Right lobe of liver (tissue), 6 donors: ENCODE results near the gene ACOT8. TPM values are rescaled to one million over a fixed set of nuclear protein-coding genes. Genes with fewer than 3 reads are reported as not detected.

Experiments used
- ATAC-seq, 4 donors: fragments of 200-7000 bp; cut with Tn5 transposase; one replicate each; pipeline ENCODE4 v1.9.1; 2020; ENCODE audit warnings: mild to moderate bottlenecking in 4 of 4, moderate library complexity in 4 of 4
- DNase-seq, 3 donors: peaks; one replicate each; pipeline ENCODE4 v3.0.0-alpha.2; 2020
- H3K27ac ChIP-seq, 3 donors: fragments of 200-600 bp; one replicate each; pipeline ENCODE4 v1.8.0; 2022
- H3K27me3 ChIP-seq, 2 donors: fragments of 200-600 bp; one replicate each; pipeline ENCODE4 v1.8.0; 2022
- H3K36me3 ChIP-seq, 4 donors: fragments of 200-600 bp; sonication (generic) in 1 of 4; one replicate each; pipeline versions ENCODE4 v1.5.1 to v1.8.0; 2017 to 2022; ENCODE audit warnings: control low read depth in 1 of 4
- H3K4me1 ChIP-seq, 4 donors: fragments of 200-600 bp; sonication (generic) in 1 of 4; one replicate each; pipeline versions ENCODE4 v1.5.1 to v1.8.0; 2017 to 2022; ENCODE audit warnings: control low read depth in 1 of 4
- H3K4me3 ChIP-seq, 3 donors: fragments of 200-600 bp; one replicate each; pipeline ENCODE4 v1.8.0; 2022
- H3K9me3 ChIP-seq, 4 donors: fragments of 200-600 bp; sonication (generic) in 1 of 4; one replicate each; pipeline versions ENCODE4 v1.5.1 to v1.8.0; 2017 to 2022; ENCODE audit warnings: control low read depth in 1 of 4
- CTCF ChIP-seq, 4 donors: fragments of 200-600 bp in 3 of 4; fragments of 450-650 bp in 1 of 4; IDR thresholded peaks; one replicate each; pipeline versions ENCODE4 v1.5.1 to v1.8.0; 2016 to 2022; ENCODE audit warnings: antibody characterized with exemption in 4 of 4, mild to moderate bottlenecking in 2 of 4
- POLR2A ChIP-seq: fragments of 450-650 bp; IDR thresholded peaks from one replicate; pipeline ENCODE4 v1.6.1; 2017; ENCODE audit warnings: antibody characterized with exemption, mild to moderate bottlenecking
- WGBS: methylation state at CpG from one replicate; pipeline ENCODE4 v1.1.6; 2018; ENCODE audit warnings: low coverage, low lambda C conversion rate; ENCODE audit not compliant: insufficient coverage; ENCODE audit errors: missing lambda C conversion rate; 5-methylcytosine and 5-hydroxymethylcytosine counted together
- intact Hi-C, 2 donors: fragments of 100-400 bp; cut with DNase I; formaldehyde crosslinking; loops; one replicate each; pipeline versions ENCODE4 v1.11.2 to v1.14.1; 2022
- total RNA-seq, 6 experiments: library from RNA; depleted of rRNA in 2 of 6; stranded (reverse); fragments of >200 nt in 2 of 6; fragmentation: NEBNext Ultra II Directional in 3 of 6; extraction: Animal tissue kit (Norgen Biotek cat#: 25700) in 3 of 6; gene quantifications; one replicate each; pipeline versions ENCODE4 v1.1.0 to v1.2.4, GENCODE V29; 2016 to 2023
- donor health status: DM: no; HTN: yes; CAD: no.
- donor health status: DM: no; HTN: no; CAD: no.
- donor health status: DM: no; HTN: no; CAD: no.
- donor health status: DM: no; HTN: yes; CAD: no.
- donor health status: DM: no; HTN: yes; CAD: no.

The ACOT8 gene
- total RNA-seq, 6 experiments from 2014 or later, result 13.9 to 32.1 (median 19.4) TPM

- intact Hi-C loops, result no loop called here
- Histone ChIP-seq H3K9me3 (no peaks in the 10 kb centered on the region), H3K36me3 (no peaks in the 10 kb centered on the region), H3K4me3 (no peak overlapping the region), H3K27ac (no peak overlapping the region), H3K4me1 (peaks cover 0 to 21% (median 8%) of the 10 kb centered on the region in 4 donors), H3K27me3 (no peaks in the 10 kb centered on the region)
- DNase-seq (no peak), ATAC-seq (no peak)
- TF ChIP-seq CTCF (IDR thresholded peaks at IDR 0.05), result no peak
- TF ChIP-seq POLR2A, result no peak
- WGBS, result 96% methylated on average over 4 of the region's 5 CpGs
Observed at GRCh38 chr20:45859916-45860315, 2.7 kb upstream of the ACOT8 start.

- intact Hi-C loops, result no loop called here
- Histone ChIP-seq H3K36me3 (no peaks in the 10 kb centered on the region), H3K4me3 (peak overlapping the region; percentile 92 to 93 (median 93)), H3K9me3 (no peaks in the 10 kb centered on the region), H3K4me1 (peaks cover 0 to 21% (median 8%) of the 10 kb centered on the region in 4 donors), H3K27ac (peak overlapping the region; percentile 64 to 86 (median 69)), H3K27me3 (no peaks in the 10 kb centered on the region)
- WGBS, result 17% methylated on average over 1 of the region's 13 CpGs
- peak in 1 of 3 donors; percentile 55 for DNase-seq
- TF ChIP-seq CTCF (IDR thresholded peaks at IDR 0.05), result no peak
- no peak for TF ChIP-seq POLR2A
- ATAC-seq, result peak in 3 of 4 donors; percentile 10 to 31 (median 23)
Observed at GRCh38 chr20:45857882-45858216, 657 bp upstream of the ACOT8 start.

GRCh38 chr20:45853484-45853883, 3.7 kb downstream of the ACOT8 start:
- Histone ChIP-seq H3K4me1 (peaks cover 0 to 19% (median 8%) of the 10 kb centered on the region in 4 donors), H3K36me3 (no peaks in the 10 kb centered on the region), H3K4me3 (no peak overlapping the region), H3K9me3 (no peaks in the 10 kb centered on the region), H3K27me3 (no peaks in the 10 kb centered on the region), H3K27ac (no peak overlapping the region)
- intact Hi-C loops, result no loop called here
- ATAC-seq, result no peak
- WGBS, result 84% methylated on average over 2 of the region's 2 CpGs
- no peak for DNase-seq
- no peak for TF ChIP-seq CTCF (IDR thresholded peaks at IDR 0.05)
- no peak for TF ChIP-seq POLR2A

- Histone ChIP-seq H3K4me3 (no peak overlapping the region), H3K36me3 (peaks cover 0 to 9% (median under 1%) of the 10 kb centered on the region in 4 donors), H3K27me3 (no peaks in the 10 kb centered on the region), H3K4me1 (peaks cover 0 to 16% (median 6%) of the 10 kb centered on the region in 4 donors), H3K27ac (no peak overlapping the region), H3K9me3 (no peaks in the 10 kb centered on the region)
- no peak for ATAC-seq
- intact Hi-C loops, result no loop called here
- WGBS, result 100% methylated on average over 6 of the region's 6 CpGs
- TF ChIP-seq POLR2A, result no peak
- TF ChIP-seq CTCF (IDR thresholded peaks at IDR 0.05), result no peak
- no peak for DNase-seq
Observed at GRCh38 chr20:45852326-45852725, 4.9 kb downstream of the ACOT8 start.

GRCh38 chr20:45851501-45851900, 5.7 kb downstream of the ACOT8 start:
- TF ChIP-seq CTCF (IDR thresholded peaks at IDR 0.05) (no peak), POLR2A (no peak)
- intact Hi-C loops, result no loop called here
- Histone ChIP-seq H3K9me3 (no peaks in the 10 kb centered on the region), H3K27ac (no peak overlapping the region), H3K27me3 (no peaks in the 10 kb centered on the region), H3K36me3 (peaks cover 0 to 18% (median 3%) of the 10 kb centered on the region in 4 donors), H3K4me1 (peaks cover 0 to 15% (median 6%) of the 10 kb centered on the region in 4 donors), H3K4me3 (no peak overlapping the region)
- DNase-seq (no peak), ATAC-seq (no peak)
